RWPE1 (cell line): ENCODE measurements around the gene TBCC.

Experiments
- CTCF ChIA-PET: fragments of 350-600 bp; sonication (Branson Sonifier 250); formaldehyde crosslinking; extraction: SDS; loops from one replicate; lab custom pipeline; 2021; lab: Yijun Ruan, JAX
- POLR2A ChIA-PET: fragments of 400-600 bp; formaldehyde crosslinking; extraction: SDS; loops from one replicate; lab custom pipeline; 2020; ENCODE audit warnings: antibody characterized with exemption; ENCODE audit not compliant: low non-redundant PET; lab: Yijun Ruan, JAX
- DNase-seq: peaks from one replicate; pipeline ENCODE4 v3.0.0; 2012; ENCODE audit warnings: low spot score
- H3K27ac ChIP-seq: fragments of 450-650 bp; 2 replicates; pipeline ENCODE4 v1.5.1; 2017
- TF ChIP-seq, protein P1 (sequence below): fragments of 450-650 bp; conservative IDR thresholded peaks from 2 replicates; pipeline ENCODE4 v1.5.1; 2017; ENCODE audit warnings: low read depth, mild to moderate bottlenecking

TBCC gene

DNA sequence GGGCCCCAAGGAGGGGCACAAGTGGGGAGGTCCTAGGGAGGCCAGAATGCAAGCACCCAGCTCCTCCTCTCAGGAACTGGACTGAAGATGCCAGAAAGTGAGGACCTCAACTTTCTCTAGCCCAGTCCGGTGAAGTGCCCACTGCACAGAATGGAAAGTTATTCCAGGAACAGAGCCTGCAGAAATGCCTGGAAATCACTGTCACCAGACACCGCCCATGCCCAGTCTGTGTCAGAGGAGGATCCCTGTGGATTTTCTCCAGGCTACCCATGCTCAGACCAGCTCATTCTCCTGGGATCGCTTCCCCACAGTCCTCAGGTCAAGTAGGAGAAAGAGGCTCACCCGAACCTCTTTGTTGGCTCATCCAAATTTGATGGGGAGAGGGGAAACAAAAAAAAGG lies 30.0 kb downstream of the TBCC start:
- no peak for DNase-seq
- TF ChIP-seq, protein P1, sequence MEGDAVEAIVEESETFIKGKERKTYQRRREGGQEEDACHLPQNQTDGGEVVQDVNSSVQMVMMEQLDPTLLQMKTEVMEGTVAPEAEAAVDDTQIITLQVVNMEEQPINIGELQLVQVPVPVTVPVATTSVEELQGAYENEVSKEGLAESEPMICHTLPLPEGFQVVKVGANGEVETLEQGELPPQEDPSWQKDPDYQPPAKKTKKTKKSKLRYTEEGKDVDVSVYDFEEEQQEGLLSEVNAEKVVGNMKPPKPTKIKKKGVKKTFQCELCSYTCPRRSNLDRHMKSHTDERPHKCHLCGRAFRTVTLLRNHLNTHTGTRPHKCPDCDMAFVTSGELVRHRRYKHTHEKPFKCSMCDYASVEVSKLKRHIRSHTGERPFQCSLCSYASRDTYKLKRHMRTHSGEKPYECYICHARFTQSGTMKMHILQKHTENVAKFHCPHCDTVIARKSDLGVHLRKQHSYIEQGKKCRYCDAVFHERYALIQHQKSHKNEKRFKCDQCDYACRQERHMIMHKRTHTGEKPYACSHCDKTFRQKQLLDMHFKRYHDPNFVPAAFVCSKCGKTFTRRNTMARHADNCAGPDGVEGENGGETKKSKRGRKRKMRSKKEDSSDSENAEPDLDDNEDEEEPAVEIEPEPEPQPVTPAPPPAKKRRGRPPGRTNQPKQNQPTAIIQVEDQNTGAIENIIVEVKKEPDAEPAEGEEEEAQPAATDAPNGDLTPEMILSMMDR = no peak
- peak overlapping the region; percentile 32; the same call in 1 of the 2 replicates for H3K27ac ChIP-seq
- POLR2A ChIA-PET = interaction anchor here (0.6 to 0.7 kb wide), 2 partner anchors 47 to 263 kb away, joined by 6 to 10 read pairs; no protein-coding TSS in a partner anchor
- CTCF ChIA-PET = interaction anchor here (1.0 kb wide), 1 partner anchor 10 kb away, joined by 3 read pairs; no protein-coding TSS in a partner anchor

DNA sequence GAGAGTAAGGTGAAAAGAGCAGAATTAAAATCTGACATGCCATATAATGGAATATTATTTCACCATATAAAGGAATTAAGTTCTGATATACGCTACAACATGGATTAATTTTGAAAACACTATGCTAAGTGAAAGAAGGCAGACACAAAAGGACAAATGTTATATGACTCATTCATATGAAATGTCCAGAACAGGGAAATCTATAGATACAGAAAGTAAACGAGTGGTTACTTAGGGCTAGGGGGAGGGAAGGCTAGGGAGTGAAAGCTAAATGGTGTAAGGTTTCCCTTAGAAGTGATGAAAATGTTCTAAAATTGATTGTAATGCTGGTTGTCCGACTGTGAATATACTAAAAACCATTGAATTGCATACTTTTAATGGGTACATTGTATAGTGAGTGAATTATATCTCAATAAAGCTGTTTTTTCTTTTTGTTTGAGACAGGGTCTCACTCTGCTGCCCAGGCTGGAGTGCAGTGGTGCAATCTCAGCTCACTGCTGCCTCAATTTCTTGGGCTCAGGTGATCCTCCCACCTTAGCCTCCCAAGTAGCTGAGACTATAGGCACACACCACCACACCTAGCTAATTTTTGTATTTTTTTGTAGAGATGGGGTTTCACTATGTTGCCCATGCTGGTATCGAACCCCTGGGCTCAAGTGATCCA lies 31.7 kb downstream of the TBCC start:
- CTCF ChIA-PET = interaction anchor here (0.7 kb wide), 1 partner anchor 28 kb away, joined by 4 read pairs; no protein-coding TSS in a partner anchor

DNA sequence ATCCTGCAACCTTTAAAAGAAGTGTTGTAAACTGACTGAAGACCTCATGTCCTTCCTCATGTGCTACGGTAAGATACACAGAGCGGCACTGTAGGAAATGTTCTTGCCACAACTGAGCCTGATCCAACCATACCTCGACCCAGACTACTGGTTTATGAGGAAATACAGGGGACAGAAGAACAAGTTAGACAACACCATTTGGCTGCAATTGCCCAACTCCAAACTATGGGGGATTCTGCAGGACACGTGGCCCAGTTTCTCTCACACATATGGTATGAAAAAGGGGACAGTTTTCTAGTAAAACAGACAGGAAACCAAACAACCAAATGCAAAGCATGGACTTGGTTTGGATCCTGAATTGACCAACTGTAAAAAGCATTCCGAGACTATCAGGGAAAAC lies 34.0 kb downstream of the TBCC start:
- TF ChIP-seq, protein P1 = no peak
- CTCF ChIA-PET = no interaction called here
- no peak for DNase-seq
- POLR2A ChIA-PET = no interaction called here
- H3K27ac ChIP-seq = no peak overlapping the region

More for the DNA sequence above, 31.7 kb downstream of the TBCC start:
- TF ChIP-seq, protein P1 = no peak
- peak overlapping the region; percentile 32; the same call in 1 of the 2 replicates for H3K27ac ChIP-seq
- POLR2A ChIA-PET = no interaction called here
- peak; percentile 65 for DNase-seq

DNA sequence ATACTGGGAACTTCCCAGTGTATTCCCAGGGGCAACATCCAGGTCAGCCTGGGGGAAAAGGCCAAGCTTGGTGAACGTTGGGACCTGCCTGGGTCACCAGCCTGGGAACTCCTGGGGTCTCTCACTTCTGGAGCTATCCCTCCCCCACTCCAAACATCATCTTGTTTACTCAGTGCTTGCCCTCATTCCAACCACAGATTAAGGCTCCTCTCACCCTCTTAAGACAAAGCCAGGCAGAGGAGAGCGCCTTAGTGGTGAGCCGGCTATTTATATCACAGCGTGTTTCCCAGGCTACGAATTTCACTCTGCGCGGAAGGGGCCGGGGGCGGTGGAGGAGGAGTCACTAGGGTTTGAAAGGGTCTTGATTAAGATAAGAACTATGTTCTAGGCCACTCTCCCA lies 35.6 kb downstream of the TBCC start:
- ChIA-PET POLR2A (no interaction called here), CTCF (interaction anchor here (1.1 kb wide), 1 partner anchor 17 kb away, joined by 3 read pairs; no protein-coding TSS in a partner anchor)
- no peak for DNase-seq
- no peak overlapping the region for H3K27ac ChIP-seq
- TF ChIP-seq, protein P1 = no peak

DNA sequence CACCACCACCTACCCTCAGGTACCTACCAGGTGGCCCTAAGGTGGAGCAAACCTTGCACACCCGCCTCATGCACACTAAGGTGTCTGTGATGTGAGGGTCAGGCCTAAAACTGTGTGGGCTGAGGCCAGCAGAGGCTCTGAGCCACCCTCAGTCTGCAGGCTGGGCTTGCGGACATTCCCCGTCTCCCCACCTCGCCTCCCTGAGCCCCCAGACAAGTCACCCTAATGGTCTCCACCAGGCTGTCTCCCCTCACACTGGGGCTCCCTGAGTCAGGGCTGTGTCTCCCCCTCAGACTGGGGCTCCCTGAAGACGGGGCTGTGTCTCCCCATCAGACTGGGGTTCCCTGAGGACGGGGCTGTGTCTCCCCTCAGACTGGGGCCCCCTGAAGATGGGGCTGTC lies 36.0 kb downstream of the TBCC start:
- no peak for DNase-seq
- ChIA-PET POLR2A (no interaction called here), CTCF (interaction anchor here (1.1 kb wide), 1 partner anchor 17 kb away, joined by 3 read pairs; no protein-coding TSS in a partner anchor)
- H3K27ac ChIP-seq = no peak overlapping the region
- TF ChIP-seq, protein P1 = no peak

DNA sequence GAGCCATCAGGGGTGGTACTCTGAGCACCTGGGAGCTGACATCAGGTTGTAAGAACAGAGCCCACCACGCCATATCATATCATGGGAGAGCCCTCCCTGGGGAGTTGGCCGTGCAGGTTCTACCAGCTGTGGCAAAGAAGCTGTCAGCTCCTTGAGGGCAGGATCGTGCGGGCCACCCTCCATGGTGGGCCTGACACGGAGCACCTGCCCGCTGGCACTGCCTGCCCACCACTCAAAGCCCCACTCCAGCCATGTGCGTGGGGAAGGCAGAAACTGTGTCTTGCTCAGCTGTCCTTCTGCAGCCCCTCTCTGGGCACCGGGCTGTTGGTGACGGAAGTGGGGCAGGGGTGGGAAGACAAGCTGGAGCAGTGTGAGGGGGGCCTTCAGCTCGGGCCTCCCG lies 37.8 kb downstream of the TBCC start:
- ChIA-PET CTCF (no interaction called here), POLR2A (no interaction called here)
- TF ChIP-seq, protein P1 = no peak
- DNase-seq = no peak
- no peak overlapping the region for H3K27ac ChIP-seq
